ENCODE measurements around the gene CDH6.

Gene CDH6

DNA sequence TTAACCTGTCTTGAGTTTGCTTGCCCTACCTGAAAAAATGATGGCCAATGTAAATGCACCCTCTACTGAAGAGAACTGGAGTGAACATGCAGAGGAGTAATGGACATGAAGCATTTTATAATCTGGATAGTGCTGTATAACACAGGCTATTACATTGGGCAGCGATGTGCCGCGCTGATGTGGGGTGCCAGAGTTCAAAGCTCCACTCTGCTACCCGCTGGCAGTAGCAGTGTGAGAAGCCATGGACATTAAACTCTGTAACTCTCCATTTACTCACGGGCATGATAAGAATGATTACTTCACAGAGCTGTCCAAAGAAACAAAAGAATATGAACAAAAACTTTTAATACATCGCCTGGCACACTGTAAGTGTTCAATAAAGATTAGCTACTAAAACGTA is 7.5 kb upstream of the CDH6 start:
- Mint-ChIP-seq H3K4me1 (no peaks in the 10 kb centered on the region), H3K27ac (no peak overlapping the region), H3K36me3 (no peaks in the 10 kb centered on the region), H3K9me3 (peaks cover 1% of the 10 kb centered on the region), H3K4me3 (no peak overlapping the region), H3K27me3 (no peaks in the 10 kb centered on the region)
- ATAC-seq (ENCODE audit: low read depth) (no peak), DNase-seq (ENCODE audit: low spot score in 2 of 2) (no peak)

DNA sequence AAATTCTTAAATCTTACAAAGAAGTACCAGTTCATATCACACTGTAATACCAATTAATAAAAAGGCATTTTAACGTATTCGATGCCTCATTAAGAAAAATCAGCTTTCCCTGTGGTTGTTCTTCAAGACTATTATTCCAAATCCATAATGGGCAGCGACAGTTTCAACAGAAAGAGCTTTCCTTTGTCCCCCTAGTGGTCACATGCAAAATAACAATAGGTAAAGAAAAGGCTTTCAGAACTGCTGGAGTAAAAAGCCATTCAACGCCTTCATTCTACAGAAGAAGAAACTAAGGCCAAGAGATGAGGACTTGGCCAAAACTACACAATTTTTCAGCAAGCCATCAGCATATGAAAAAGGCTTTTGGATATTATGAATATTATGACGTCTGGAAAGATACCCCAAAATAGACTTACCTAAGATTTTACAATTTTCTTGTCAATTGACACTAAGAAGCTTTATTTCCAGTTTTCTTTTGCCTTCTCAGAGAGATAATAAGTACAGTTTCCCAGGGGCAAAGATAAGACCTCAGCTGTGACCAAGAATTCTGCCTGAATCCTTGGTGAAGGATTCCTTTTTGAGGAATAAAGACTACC is 6.7 kb upstream of the CDH6 start:
- Mint-ChIP-seq H3K9me3 (peaks cover 1% of the 10 kb centered on the region), H3K27me3 (no peaks in the 10 kb centered on the region), H3K36me3 (no peaks in the 10 kb centered on the region), H3K4me3 (no peak overlapping the region), H3K4me1 (no peaks in the 10 kb centered on the region), H3K27ac (no peak overlapping the region)
- no peak for DNase-seq (ENCODE audit: low spot score in 2 of 2)
- ATAC-seq (ENCODE audit: low read depth) = no peak

DNA sequence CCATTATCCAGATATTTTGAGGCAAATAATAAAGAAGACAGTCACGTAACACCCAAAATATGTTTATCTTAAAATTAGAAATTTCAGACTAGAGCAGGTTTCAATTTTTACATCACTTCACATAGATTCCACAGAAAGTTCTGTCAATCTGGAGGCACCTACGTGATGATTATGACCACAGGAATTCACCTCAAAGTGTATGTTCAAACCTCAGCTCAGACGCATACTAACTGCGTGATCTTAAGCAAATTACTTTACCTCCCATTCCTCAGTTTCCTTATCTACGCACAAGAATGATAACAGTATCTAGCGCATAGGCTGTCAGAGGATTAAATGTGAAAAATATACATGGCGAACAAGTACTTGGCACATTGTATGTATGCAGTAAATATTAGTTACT is 5.9 kb upstream of the CDH6 start:
- ATAC-seq (ENCODE audit: low read depth) = no peak

DNA sequence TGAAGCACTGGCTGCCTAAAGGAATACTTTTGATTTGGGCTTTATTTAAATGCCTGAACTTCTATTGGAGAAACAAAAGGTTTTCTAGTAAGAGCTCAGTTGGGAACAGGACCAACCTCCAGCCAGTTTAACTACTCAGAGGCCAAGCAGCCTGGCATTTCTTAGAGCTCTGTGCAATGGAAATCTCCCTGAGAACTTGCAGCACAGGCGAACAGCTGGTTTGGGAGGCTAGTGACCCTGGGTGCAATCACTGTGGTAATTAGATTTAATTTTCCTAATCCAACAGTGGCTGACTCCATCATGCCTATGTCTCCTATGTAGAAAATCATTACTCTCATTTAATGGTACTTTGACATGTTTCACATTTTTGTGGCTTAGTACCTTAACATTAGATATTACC is 1.0 kb upstream of the CDH6 start:
- Mint-ChIP-seq H3K36me3 (no peaks in the 10 kb centered on the region), H3K4me3 (no peak overlapping the region), H3K27ac (no peak overlapping the region), H3K27me3 (peaks cover 14% of the 10 kb centered on the region), H3K9me3 (no peaks in the 10 kb centered on the region), H3K4me1 (peaks cover 3% of the 10 kb centered on the region)
- no peak for ATAC-seq (ENCODE audit: low read depth)
- no peak for DNase-seq (ENCODE audit: low spot score in 2 of 2)

More for the DNA sequence above, 5.9 kb upstream of the CDH6 start:
- Mint-ChIP-seq H3K27me3 (peaks cover 2% of the 10 kb centered on the region), H3K4me1 (no peaks in the 10 kb centered on the region), H3K36me3 (no peaks in the 10 kb centered on the region), H3K9me3 (peaks cover 1% of the 10 kb centered on the region), H3K4me3 (no peak overlapping the region), H3K27ac (no peak overlapping the region)
- no peak for DNase-seq (ENCODE audit: low spot score in 2 of 2)

DNA sequence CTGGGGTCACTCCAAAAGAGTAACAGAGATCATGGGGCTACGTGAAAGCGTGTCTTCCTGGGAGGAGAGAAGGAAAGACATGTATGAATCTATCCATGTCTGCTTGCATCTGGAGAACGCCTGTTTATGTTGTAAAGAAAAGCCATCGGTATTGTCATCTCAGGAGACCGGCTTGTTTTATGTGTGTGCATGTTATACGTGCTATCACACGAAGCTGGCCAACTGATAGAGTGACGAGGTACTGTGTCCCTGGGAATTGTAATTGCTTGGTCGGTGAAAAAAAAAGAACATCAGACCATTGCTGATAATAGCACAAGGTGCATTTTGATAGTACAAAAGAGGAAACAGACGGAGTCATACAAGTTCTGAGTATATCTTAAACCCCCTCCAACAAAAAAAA is 370 bp upstream of the CDH6 start:
- H3K36me3 Mint-ChIP-seq = no peaks in the 10 kb centered on the region
- peaks cover 3% of the 10 kb centered on the region for H3K4me1 Mint-ChIP-seq
- DNase-seq (ENCODE audit: low spot score in 2 of 2) (no peak), ATAC-seq (ENCODE audit: low read depth) (no peak)
- no peaks in the 10 kb centered on the region for H3K9me3 Mint-ChIP-seq
- H3K4me3 Mint-ChIP-seq = no peak overlapping the region
- H3K27me3 Mint-ChIP-seq = peaks cover 14% of the 10 kb centered on the region
- no peak overlapping the region for H3K27ac Mint-ChIP-seq

- H3K9me3 Mint-ChIP-seq = no peaks in the 10 kb centered on the region
- H3K27me3 Mint-ChIP-seq = peaks cover 14% of the 10 kb centered on the region
- peaks cover 3% of the 10 kb centered on the region for H3K4me1 Mint-ChIP-seq
- H3K27ac Mint-ChIP-seq = no peak overlapping the region
- H3K4me3 Mint-ChIP-seq = no peak overlapping the region
- no peak for DNase-seq (ENCODE audit: low spot score in 2 of 2)
- H3K36me3 Mint-ChIP-seq = no peaks in the 10 kb centered on the region
- ATAC-seq (ENCODE audit: low read depth) = no peak
Observed at GRCh38 chr5:31194468-31194813, 955 bp downstream of the CDH6 start.

GRCh38 chr5:31194892-31195555 is 1.5 kb downstream of the CDH6 start:
- DNase-seq (ENCODE audit: low spot score in 2 of 2) (no peak), ATAC-seq (ENCODE audit: low read depth) (no peak)
- Mint-ChIP-seq H3K4me3 (no peak overlapping the region), H3K9me3 (no peaks in the 10 kb centered on the region), H3K27ac (no peak overlapping the region), H3K27me3 (peaks cover 14% of the 10 kb centered on the region), H3K4me1 (peaks cover 3% of the 10 kb centered on the region), H3K36me3 (no peaks in the 10 kb centered on the region)

DNA sequence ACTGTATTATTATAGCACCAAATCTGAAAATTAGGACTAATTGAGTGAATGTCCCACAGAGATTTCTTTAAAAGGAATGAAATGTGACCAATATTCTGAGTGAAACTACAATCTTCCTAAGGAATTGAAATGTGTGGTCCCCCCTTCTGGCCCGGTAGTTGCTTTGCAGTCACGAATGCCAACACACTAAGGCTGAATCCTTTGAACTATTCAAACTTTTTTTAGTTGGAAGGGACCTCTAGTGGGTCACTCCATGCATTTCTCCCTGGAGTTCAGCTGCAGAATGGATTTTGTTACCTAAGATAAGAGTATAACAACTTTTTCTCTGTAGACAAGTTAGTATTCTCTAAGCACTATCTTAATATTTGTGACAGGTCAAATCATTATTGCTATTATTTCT is 2.8 kb downstream of the CDH6 start:
- H3K4me1 Mint-ChIP-seq = peaks cover 3% of the 10 kb centered on the region
- no peak for DNase-seq (ENCODE audit: low spot score in 2 of 2)
- H3K9me3 Mint-ChIP-seq = peaks cover 1% of the 10 kb centered on the region
- no peak overlapping the region for H3K4me3 Mint-ChIP-seq
- no peak overlapping the region for H3K27ac Mint-ChIP-seq
- H3K27me3 Mint-ChIP-seq = peaks cover 14% of the 10 kb centered on the region
- no peak for ATAC-seq (ENCODE audit: low read depth)
- no peaks in the 10 kb centered on the region for H3K36me3 Mint-ChIP-seq

DNA sequence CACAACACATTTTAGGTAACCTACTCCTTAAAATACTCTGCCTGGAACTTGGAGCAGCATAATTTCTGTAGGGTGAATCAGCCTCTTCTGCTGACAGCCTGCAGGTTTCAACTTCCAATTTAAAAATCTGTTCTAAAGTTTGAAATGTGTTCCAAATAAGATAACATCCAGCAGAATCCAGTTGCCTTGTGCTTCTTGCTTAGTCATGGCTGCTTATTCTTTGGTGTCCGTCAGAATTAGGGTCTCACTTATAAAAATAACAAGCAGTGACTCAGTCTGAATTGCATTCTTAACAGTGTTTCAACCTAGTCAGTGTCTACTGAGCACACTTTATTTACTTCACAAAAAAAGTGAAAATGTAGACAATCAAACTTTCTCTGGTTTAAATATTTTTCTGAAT is 3.7 kb downstream of the CDH6 start:
- Mint-ChIP-seq H3K27me3 (peaks cover 13% of the 10 kb centered on the region), H3K27ac (no peak overlapping the region), H3K36me3 (no peaks in the 10 kb centered on the region), H3K9me3 (peaks cover 1% of the 10 kb centered on the region), H3K4me1 (peaks cover 3% of the 10 kb centered on the region), H3K4me3 (no peak overlapping the region)
- ATAC-seq (ENCODE audit: low read depth) (no peak), DNase-seq (ENCODE audit: low spot score in 2 of 2) (no peak)

- H3K9me3 Mint-ChIP-seq = peaks cover 1% of the 10 kb centered on the region
- H3K4me3 Mint-ChIP-seq = no peak overlapping the region
- H3K4me1 Mint-ChIP-seq = no peaks in the 10 kb centered on the region
- no peaks in the 10 kb centered on the region for H3K27me3 Mint-ChIP-seq
- ATAC-seq (ENCODE audit: low read depth) (no peak), DNase-seq (ENCODE audit: low spot score in 2 of 2) (no peak)
- H3K36me3 Mint-ChIP-seq = no peaks in the 10 kb centered on the region
- H3K27ac Mint-ChIP-seq = no peak overlapping the region
Observed at GRCh38 chr5:31204958-31205357, 11.5 kb downstream of the CDH6 start.

- ATAC-seq (ENCODE audit: low read depth) (no peak), DNase-seq (ENCODE audit: low spot score in 2 of 2) (no peak)
- Mint-ChIP-seq H3K9me3 (no peaks in the 10 kb centered on the region), H3K27ac (no peak overlapping the region), H3K4me1 (no peaks in the 10 kb centered on the region), H3K4me3 (no peak overlapping the region), H3K36me3 (no peaks in the 10 kb centered on the region), H3K27me3 (no peaks in the 10 kb centered on the region)
Observed at GRCh38 chr5:31208043-31208442, 14.6 kb downstream of the CDH6 start.

DNA sequence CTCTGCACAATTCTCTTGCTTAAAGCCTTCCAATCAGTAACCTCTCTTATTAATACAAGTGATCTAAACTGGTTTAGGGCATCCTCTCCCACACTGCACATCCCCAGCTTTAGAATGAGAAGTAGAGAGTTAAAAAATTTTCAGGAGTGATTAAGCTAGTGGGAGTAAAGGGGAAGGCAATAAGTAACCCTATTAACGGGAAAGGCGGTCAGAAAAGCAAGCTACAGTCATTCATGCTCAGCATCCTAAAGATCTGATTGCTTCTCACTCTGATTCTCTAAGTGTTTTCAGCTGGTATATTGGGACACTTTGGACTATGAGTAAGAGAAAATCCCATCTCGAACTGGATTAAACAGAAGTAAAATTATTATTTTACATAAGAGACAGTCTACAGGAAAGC is 15.8 kb downstream of the CDH6 start:
- ATAC-seq (ENCODE audit: low read depth) = no peak
- no peaks in the 10 kb centered on the region for H3K27me3 Mint-ChIP-seq
- H3K4me3 Mint-ChIP-seq = no peak overlapping the region
- no peak for DNase-seq (ENCODE audit: low spot score in 2 of 2)
- H3K27ac Mint-ChIP-seq = no peak overlapping the region
- H3K9me3 Mint-ChIP-seq = no peaks in the 10 kb centered on the region
- H3K4me1 Mint-ChIP-seq = no peaks in the 10 kb centered on the region
- no peaks in the 10 kb centered on the region for H3K36me3 Mint-ChIP-seq

- no peak overlapping the region for H3K4me3 Mint-ChIP-seq
- no peaks in the 10 kb centered on the region for H3K27me3 Mint-ChIP-seq
- no peak for ATAC-seq (ENCODE audit: low read depth)
- DNase-seq (ENCODE audit: low spot score in 2 of 2) = no peak
- no peak overlapping the region for H3K27ac Mint-ChIP-seq
- no peaks in the 10 kb centered on the region for H3K36me3 Mint-ChIP-seq
- no peaks in the 10 kb centered on the region for H3K4me1 Mint-ChIP-seq
- no peaks in the 10 kb centered on the region for H3K9me3 Mint-ChIP-seq
Observed at GRCh38 chr5:31211098-31211497, 17.6 kb downstream of the CDH6 start.

- Mint-ChIP-seq H3K4me1 (no peaks in the 10 kb centered on the region), H3K9me3 (no peaks in the 10 kb centered on the region), H3K4me3 (no peak overlapping the region), H3K27me3 (no peaks in the 10 kb centered on the region), H3K36me3 (no peaks in the 10 kb centered on the region), H3K27ac (no peak overlapping the region)
- ATAC-seq (ENCODE audit: low read depth) = no peak
- DNase-seq (ENCODE audit: low spot score in 2 of 2) = no peak
Observed at GRCh38 chr5:31213257-31213656, 19.8 kb downstream of the CDH6 start.

DNA sequence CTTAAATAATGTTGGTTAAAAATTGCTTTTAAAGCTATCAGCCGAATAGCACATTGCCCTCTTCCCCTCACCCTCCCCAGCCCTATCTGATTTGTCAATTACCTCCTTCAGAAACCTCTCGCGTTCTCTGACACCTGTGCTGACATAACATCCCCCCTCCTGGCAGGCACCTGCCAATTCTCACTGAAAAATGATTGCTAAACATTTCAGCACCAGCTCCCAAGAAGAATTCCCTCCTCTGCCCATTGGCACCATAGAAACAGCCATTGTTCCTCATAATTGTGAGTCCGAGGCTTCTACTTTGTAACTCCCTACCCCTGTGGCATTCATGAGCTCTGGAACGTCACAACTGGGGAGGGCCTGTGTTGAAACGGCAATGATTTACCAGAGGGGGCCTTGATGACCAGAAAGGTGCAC is 20.2 kb downstream of the CDH6 start:
- no peak for DNase-seq (ENCODE audit: low spot score in 2 of 2)
- Mint-ChIP-seq H3K4me1 (no peaks in the 10 kb centered on the region), H3K27me3 (peaks cover under 1% of the 10 kb centered on the region), H3K9me3 (peaks cover 3% of the 10 kb centered on the region), H3K27ac (no peak overlapping the region), H3K4me3 (no peak overlapping the region), H3K36me3 (no peaks in the 10 kb centered on the region)
- ATAC-seq (ENCODE audit: low read depth) = no peak
